ENCODE results near the gene ATF6.

ATF6 gene

GRCh38 chr1:161951646-161952045 lies 185.5 kb downstream of the ATF6 start:
- POLR2A ChIA-PET (ENCODE audit: low non-redundant PET): no interaction called here

GRCh38 chr1:161952607-161953172 lies 186.6 kb downstream of the ATF6 start:
- ChIA-PET POLR2A (ENCODE audit: low non-redundant PET) (no interaction called here), CTCF (no interaction called here)
- DNase-seq (ENCODE audit: low spot score): no peak
- TF ChIP-seq CTCF (conservative IDR thresholded peaks at IDR 0.05; ENCODE audit: low read depth): no peak
- H3K27ac ChIP-seq: no peak overlapping the region

More at GRCh38 chr1:161951646-161952045, 185.5 kb downstream of the ATF6 start:
- no peak overlapping the region for H3K27ac ChIP-seq
- TF ChIP-seq CTCF (conservative IDR thresholded peaks at IDR 0.05; ENCODE audit: low read depth): no peak
- no peak for DNase-seq (ENCODE audit: low spot score)
- CTCF ChIA-PET: interaction anchor here (0.6 kb wide), 1 partner anchor 534 kb away, joined by 3 read pairs; no protein-coding TSS in a partner anchor

- TF ChIP-seq CTCF (conservative IDR thresholded peaks at IDR 0.05; ENCODE audit: low read depth): no peak
- ChIA-PET POLR2A (ENCODE audit: low non-redundant PET) (no interaction called here), CTCF (no interaction called here)
- H3K27ac ChIP-seq: no peak overlapping the region
- DNase-seq (ENCODE audit: low spot score): no peak
These were observed 187.3 kb downstream of the ATF6 start for GRCh38 chr1:161953256-161953920.

GRCh38 chr1:161954050-161954449 lies 187.9 kb downstream of the ATF6 start:
- H3K27ac ChIP-seq: no peak overlapping the region
- CTCF ChIA-PET: no interaction called here
- TF ChIP-seq CTCF (conservative IDR thresholded peaks at IDR 0.05; ENCODE audit: low read depth): no peak
- POLR2A ChIA-PET (ENCODE audit: low non-redundant PET): no interaction called here
- no peak for DNase-seq (ENCODE audit: low spot score)

- H3K27ac ChIP-seq: no peak overlapping the region
- POLR2A ChIA-PET (ENCODE audit: low non-redundant PET): no interaction called here
- no peak for TF ChIP-seq CTCF (conservative IDR thresholded peaks at IDR 0.05; ENCODE audit: low read depth)
- DNase-seq (ENCODE audit: low spot score): no peak
- CTCF ChIA-PET: interaction anchor here (0.8 kb wide), 1 partner anchor 41 kb away, joined by 3 read pairs; no protein-coding TSS in a partner anchor
These were observed 188.3 kb downstream of the ATF6 start for GRCh38 chr1:161954466-161954865.

- CTCF ChIA-PET: interaction anchor here (0.6 kb wide), 1 partner anchor 88 kb away, joined by 3 read pairs; no protein-coding TSS in a partner anchor
- POLR2A ChIA-PET (ENCODE audit: low non-redundant PET): no interaction called here
- no peak for TF ChIP-seq CTCF (conservative IDR thresholded peaks at IDR 0.05; ENCODE audit: low read depth)
These were observed 189.5 kb downstream of the ATF6 start for GRCh38 chr1:161955606-161956005.

More at GRCh38 chr1:161955606-161956005, 189.5 kb downstream of the ATF6 start:
- H3K27ac ChIP-seq: no peak overlapping the region
- no peak for DNase-seq (ENCODE audit: low spot score)
